ENCODE measurements around the gene GP1BB.

DNA sequence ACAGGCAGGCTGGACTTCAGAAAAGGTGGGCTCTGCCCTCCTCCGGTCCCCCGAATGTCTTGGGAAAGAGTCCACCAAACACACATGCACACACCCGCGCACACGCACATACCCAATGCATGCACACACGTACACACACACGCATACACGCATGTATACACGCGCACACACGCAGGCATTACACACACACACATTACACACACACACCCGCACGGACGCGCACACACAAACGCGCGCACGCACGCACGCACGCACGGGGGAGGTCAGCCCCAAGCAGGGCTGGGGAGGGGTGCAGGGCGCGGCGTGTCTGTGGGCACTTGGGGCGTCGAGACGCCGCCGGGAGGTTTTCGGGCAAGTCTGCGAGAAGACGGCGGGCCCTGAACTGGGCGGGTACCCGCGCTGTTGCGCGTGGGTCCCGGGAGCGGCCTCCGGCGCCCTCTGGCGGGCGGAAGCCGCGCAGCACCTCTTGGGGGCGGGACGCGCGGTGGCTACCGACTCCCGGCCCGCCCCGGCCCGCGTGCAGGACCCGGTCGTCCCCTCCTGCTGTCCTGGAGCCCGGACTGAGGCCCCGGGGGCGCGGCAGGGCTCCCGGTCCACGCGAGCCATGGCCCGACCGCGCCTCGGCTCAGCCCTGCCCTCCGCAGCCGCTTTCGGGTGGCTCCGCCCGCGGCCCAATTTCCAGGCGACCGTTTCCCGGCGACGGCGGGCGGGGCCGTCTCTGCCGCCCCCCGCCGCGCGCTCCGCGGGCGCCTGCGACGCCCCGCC lies 5.5 kb upstream of the GP1BB start:
- TF ChIP-seq, protein P1, sequence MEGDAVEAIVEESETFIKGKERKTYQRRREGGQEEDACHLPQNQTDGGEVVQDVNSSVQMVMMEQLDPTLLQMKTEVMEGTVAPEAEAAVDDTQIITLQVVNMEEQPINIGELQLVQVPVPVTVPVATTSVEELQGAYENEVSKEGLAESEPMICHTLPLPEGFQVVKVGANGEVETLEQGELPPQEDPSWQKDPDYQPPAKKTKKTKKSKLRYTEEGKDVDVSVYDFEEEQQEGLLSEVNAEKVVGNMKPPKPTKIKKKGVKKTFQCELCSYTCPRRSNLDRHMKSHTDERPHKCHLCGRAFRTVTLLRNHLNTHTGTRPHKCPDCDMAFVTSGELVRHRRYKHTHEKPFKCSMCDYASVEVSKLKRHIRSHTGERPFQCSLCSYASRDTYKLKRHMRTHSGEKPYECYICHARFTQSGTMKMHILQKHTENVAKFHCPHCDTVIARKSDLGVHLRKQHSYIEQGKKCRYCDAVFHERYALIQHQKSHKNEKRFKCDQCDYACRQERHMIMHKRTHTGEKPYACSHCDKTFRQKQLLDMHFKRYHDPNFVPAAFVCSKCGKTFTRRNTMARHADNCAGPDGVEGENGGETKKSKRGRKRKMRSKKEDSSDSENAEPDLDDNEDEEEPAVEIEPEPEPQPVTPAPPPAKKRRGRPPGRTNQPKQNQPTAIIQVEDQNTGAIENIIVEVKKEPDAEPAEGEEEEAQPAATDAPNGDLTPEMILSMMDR (IDR thresholded peaks at IDR 0.05; ENCODE audit: low read depth, low read length): peak; percentile 62
- TF ChIP-seq EZH2phosphoT487 (IDR thresholded peaks at IDR 0.05; ENCODE audit: low read depth): no peak

All from OCI-LY3 (cell line).